NCI-H2196 (cell line): ENCODE measurements around the gene IGIP.
"Not testable (repeated sequence)": the region's sequence is repeated elsewhere in the genome, so short reads cannot be mapped to it uniquely, and the experiment has no call there.

Experiments
- DNase-seq: peaks from one replicate; lab custom pipeline; 2025; ENCODE audit not compliant: unreplicated experiment; lab: John Stamatoyannopoulos, UW

IGIP gene

GRCh38 chr5:140140435-140140834 is 14.7 kb downstream of the IGIP start:
- DNase-seq = peak; percentile 34

- DNase-seq = no peak
Measured at GRCh38 chr5:140141241-140141640, 15.5 kb downstream of the IGIP start.

GRCh38 chr5:140142246-140142645 is 16.5 kb downstream of the IGIP start:
- no peak for DNase-seq

- no peak for DNase-seq
Measured at GRCh38 chr5:140142856-140143255, 17.1 kb downstream of the IGIP start.

GRCh38 chr5:140143521-140144258 is 18.0 kb downstream of the IGIP start:
- no peak for DNase-seq

GRCh38 chr5:140145256-140145655 is 19.5 kb downstream of the IGIP start:
- DNase-seq = no peak

GRCh38 chr5:140145818-140146522 is 20.2 kb downstream of the IGIP start:
- DNase-seq = no peak

GRCh38 chr5:140146523-140146842 is 20.7 kb downstream of the IGIP start:
- no peak for DNase-seq

GRCh38 chr5:140147460-140147859 is 21.7 kb downstream of the IGIP start:
- DNase-seq = no peak

GRCh38 chr5:140148508-140148907 is 22.8 kb downstream of the IGIP start:
- no peak for DNase-seq

- no peak for DNase-seq
Measured at GRCh38 chr5:140150201-140150600, 24.5 kb downstream of the IGIP start.

GRCh38 chr5:140151144-140152021 is 25.6 kb downstream of the IGIP start:
- peak; percentile 12 for DNase-seq

- DNase-seq = no peak
Measured at GRCh38 chr5:140152022-140152999, 26.6 kb downstream of the IGIP start.

GRCh38 chr5:140153255-140153654 is 27.5 kb downstream of the IGIP start:
- DNase-seq = no peak

GRCh38 chr5:140153905-140154304 is 28.2 kb downstream of the IGIP start:
- DNase-seq = no peak

- DNase-seq = not testable (repeated sequence)
Measured at GRCh38 chr5:140154710-140155381, 29.1 kb downstream of the IGIP start.

- DNase-seq = peak; percentile 91
Measured at GRCh38 chr5:140157032-140157781, 31.5 kb downstream of the IGIP start.

- no peak for DNase-seq
Measured at GRCh38 chr5:140159014-140159927, 33.5 kb downstream of the IGIP start.
